Measurements from ENCODE around the gene HOMER2. TPM values are rescaled to one million over a fixed set of nuclear protein-coding genes. Genes with fewer than 3 reads are reported as not detected.

Gene HOMER2
- total RNA-seq, 4 donors from 2014 or later, result 0.40 to 25.1 (median 6.1) TPM

GRCh38 chr15:82812994-82813393 is 139.5 kb downstream of the HOMER2 start:
- no peak for DNase-seq
- 78 to 86% methylated on average over 4 of the region's 4 CpGs for WGBS, 2 donors (ENCODE audit: low coverage in 1 of 2)
- H3K4me1 ChIP-seq, result peaks cover 7 to 27% (median 17%) of the 10 kb centered on the region in 4 donors
- H3K4me3 ChIP-seq, result no peak overlapping the region
- intact Hi-C loops (cut with DNase I; ENCODE audit: low total_unique reads), result loop anchor here (2.0 kb wide), 1 partner anchor 64 kb away; no protein-coding TSS in a partner anchor
- H3K27me3 ChIP-seq, result no peaks in the 10 kb centered on the region
- no peaks in the 10 kb centered on the region for H3K9me3 ChIP-seq
- in situ Hi-C loops (cut with MboI; ENCODE audit: low pct_ligation_motif_present in 1 of 4, low pct_unique_long_range_greater_than_20kb in 1 of 4, low sequenced_read_pairs in 3 of 4), result no loop called here
- H3K36me3 ChIP-seq, result peaks cover 0 to 38% (median 16%) of the 10 kb centered on the region in 4 donors
- TF ChIP-seq POLR2AphosphoS5 (IDR thresholded peaks at IDR 0.05) (no peak), CTCF (IDR thresholded peaks at IDR 0.05) (no peak), POLR2A (IDR thresholded peaks at IDR 0.05) (no peak), EP300 (IDR thresholded peaks at IDR 0.05; ENCODE audit: low read depth) (no peak)
- no peak overlapping the region for H3K27ac ChIP-seq

- DNase-seq, result no peak
- Histone ChIP-seq H3K27me3 (no peaks in the 10 kb centered on the region), H3K4me1 (peaks cover 7 to 27% (median 17%) of the 10 kb centered on the region in 4 donors), H3K9me3 (no peaks in the 10 kb centered on the region), H3K36me3 (peaks cover 0 to 19% (median 9%) of the 10 kb centered on the region in 4 donors), H3K27ac (peak overlapping the region; percentile 99 to 100 (median 100)), H3K4me3 (peak overlapping the region; percentile 74 to 97 (median 87))
- no peak for TF ChIP-seq CTCF (IDR thresholded peaks at IDR 0.05)
- TF ChIP-seq POLR2A (IDR thresholded peaks at IDR 0.05), result no peak
- no peak for TF ChIP-seq EP300 (IDR thresholded peaks at IDR 0.05; ENCODE audit: low read depth)
- no peak for TF ChIP-seq POLR2AphosphoS5 (IDR thresholded peaks at IDR 0.05)
- in situ Hi-C loops (cut with MboI; ENCODE audit: low pct_ligation_motif_present in 1 of 4, low pct_unique_long_range_greater_than_20kb in 1 of 4, low sequenced_read_pairs in 3 of 4) (no loop called here), intact Hi-C loops (cut with DNase I; ENCODE audit: low total_unique reads) (no loop called here)
- 0 to 2% methylated on average over 6 of the region's 6 CpGs for WGBS, 2 donors (ENCODE audit: low coverage in 1 of 2)
These were observed 141.6 kb downstream of the HOMER2 start for GRCh38 chr15:82810890-82811426.

GRCh38 chr15:82810061-82810889 is 142.2 kb downstream of the HOMER2 start:
- in situ Hi-C loops (cut with MboI; ENCODE audit: low pct_ligation_motif_present in 1 of 4, low pct_unique_long_range_greater_than_20kb in 1 of 4, low sequenced_read_pairs in 3 of 4), result no loop called here
- TF ChIP-seq CTCF (IDR thresholded peaks at IDR 0.05), result no peak
- no peak for TF ChIP-seq EP300 (IDR thresholded peaks at IDR 0.05; ENCODE audit: low read depth)
- no peak for TF ChIP-seq POLR2A (IDR thresholded peaks at IDR 0.05)
- TF ChIP-seq POLR2AphosphoS5 (IDR thresholded peaks at IDR 0.05), result no peak
- Histone ChIP-seq H3K4me1 (peaks cover 7 to 27% (median 17%) of the 10 kb centered on the region in 4 donors), H3K36me3 (peaks cover 0 to 19% (median 6%) of the 10 kb centered on the region in 4 donors), H3K4me3 (peak overlapping the region; percentile 74 to 97 (median 87)), H3K27me3 (no peaks in the 10 kb centered on the region), H3K9me3 (no peaks in the 10 kb centered on the region), H3K27ac (peak overlapping the region; percentile 99 to 100 (median 100))
- peak; percentile 37 for DNase-seq
- intact Hi-C loops (cut with DNase I; ENCODE audit: low total_unique reads), result no loop called here
- 0% methylated on average over 8 to 36 of the region's 81 CpGs for WGBS, 2 donors (ENCODE audit: low coverage in 1 of 2)

- 0% methylated on average over 5 to 24 of the region's 67 CpGs for WGBS, 2 donors (ENCODE audit: low coverage in 1 of 2)
- peaks cover 0 to 18% (median 5%) of the 10 kb centered on the region in 4 donors for H3K36me3 ChIP-seq
- H3K4me3 ChIP-seq, result peak within 1 kb of the TSS; percentile 74 to 97 (median 87)
- no peaks in the 10 kb centered on the region for H3K27me3 ChIP-seq
- TF ChIP-seq CTCF (IDR thresholded peaks at IDR 0.05) (peak in 1 of 5 experiments; percentile 3), EP300 (IDR thresholded peaks at IDR 0.05; ENCODE audit: low read depth) (no peak), POLR2AphosphoS5 (IDR thresholded peaks at IDR 0.05) (peak; percentile 98 to 99 (median 99)), POLR2A (IDR thresholded peaks at IDR 0.05) (peak; percentile 98)
- intact Hi-C loops (cut with DNase I; ENCODE audit: low total_unique reads) (no loop called here), in situ Hi-C loops (cut with MboI; ENCODE audit: low pct_ligation_motif_present in 1 of 4, low pct_unique_long_range_greater_than_20kb in 1 of 4, low sequenced_read_pairs in 3 of 4) (no loop called here)
- peaks cover 7 to 27% (median 17%) of the 10 kb centered on the region in 4 donors for H3K4me1 ChIP-seq
- H3K27ac ChIP-seq, result peak within 1 kb of the TSS; percentile 99 to 100 (median 100)
- DNase-seq, result peak; percentile 99
- no peaks in the 10 kb centered on the region for H3K9me3 ChIP-seq
These were observed 143.0 kb downstream of the HOMER2 start, which contains the start of gene WHAMM for GRCh38 chr15:82809308-82810060. Gene WHAMM (plus strand): TSS chr15:82809628. CDS start chr15:82809727, 99 bp downstream.
